ENCODE measurements around the gene RAB33B.
"Not testable (repeated sequence)": the region's sequence is repeated elsewhere in the genome, so short reads cannot be mapped to it uniquely, and the experiment has no call there.

Gene RAB33B

GRCh38 chr4:139465922-139466321, 12.0 kb downstream of the RAB33B start:
- DNase-seq, result no peak

DNA sequence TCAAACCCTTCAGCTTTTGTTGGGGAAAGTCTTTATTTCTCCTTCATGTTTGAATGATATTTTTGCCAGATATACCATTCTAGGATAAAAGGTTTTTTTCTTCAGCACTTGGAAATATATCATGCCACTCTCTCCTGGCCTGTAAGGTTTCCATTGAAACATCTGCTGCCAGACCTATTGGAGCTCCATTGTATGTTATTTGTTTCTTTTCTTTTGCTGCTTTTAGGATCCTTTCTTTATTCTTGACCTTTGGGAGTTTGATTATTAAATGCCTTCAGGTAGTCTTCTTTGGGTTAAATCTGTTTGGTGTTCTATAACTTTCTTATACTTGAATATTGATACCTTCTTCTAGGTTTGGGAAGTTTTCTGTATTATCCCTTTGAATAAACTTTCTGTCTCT, 14.8 kb downstream of the RAB33B start:
- DNase-seq, result not testable (repeated sequence)

DNA sequence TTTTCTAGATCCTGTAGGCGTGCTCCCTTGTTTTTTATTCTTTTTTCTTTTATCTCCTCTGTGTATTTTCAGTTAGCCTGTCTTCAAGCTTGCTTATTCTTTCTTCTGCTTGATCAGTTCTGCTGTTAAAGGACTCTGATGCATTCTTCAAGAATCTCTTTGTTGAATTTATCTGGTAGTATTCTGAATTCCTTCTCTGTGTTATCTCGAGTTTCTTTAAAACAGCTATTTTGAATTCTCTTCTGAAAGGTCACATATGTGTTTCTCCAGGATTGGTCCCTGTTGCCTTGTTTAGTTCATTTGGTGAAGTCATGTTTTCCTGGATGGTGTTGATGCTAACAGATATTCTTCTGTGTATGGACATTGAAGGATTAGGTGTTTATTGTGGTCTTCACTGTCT, 15.3 kb downstream of the RAB33B start:
- DNase-seq, result no peak

GRCh38 chr4:139469869-139470268, 15.9 kb downstream of the RAB33B start:
- no peak for DNase-seq

- DNase-seq, result no peak
Observed at GRCh38 chr4:139470295-139470694, 16.4 kb downstream of the RAB33B start.

- DNase-seq, result no peak
Observed at GRCh38 chr4:139470997-139471665, 17.2 kb downstream of the RAB33B start.

- no peak for DNase-seq
Observed at GRCh38 chr4:139472852-139473251, 18.9 kb downstream of the RAB33B start.

GRCh38 chr4:139476363-139476762, 22.4 kb downstream of the RAB33B start:
- DNase-seq, result no peak

DNA sequence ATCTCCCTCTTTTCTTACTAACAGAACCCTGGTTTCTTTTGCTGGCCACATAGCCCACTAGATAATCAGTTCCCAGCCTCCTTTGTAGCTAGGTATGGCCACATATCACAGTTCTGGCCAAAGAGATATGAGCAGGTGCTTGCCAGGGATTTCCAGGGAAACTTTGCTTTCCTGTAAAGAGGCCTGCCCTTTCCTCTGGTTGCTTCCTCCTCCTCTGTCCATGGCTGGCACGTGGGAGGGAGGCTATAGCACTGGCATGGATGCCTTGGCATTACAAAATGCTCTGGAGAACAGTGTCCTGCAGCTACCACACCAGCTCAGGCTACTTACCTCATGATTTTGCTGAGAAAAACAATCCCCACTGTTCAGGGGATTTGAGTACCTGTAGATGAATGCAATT, 27.5 kb downstream of the RAB33B start:
- no peak for DNase-seq

GRCh38 chr4:139483000-139483399, 29.1 kb downstream of the RAB33B start:
- DNase-seq, result no peak

GRCh38 chr4:139484783-139485311, 30.9 kb downstream of the RAB33B start:
- no peak for DNase-seq

GRCh38 chr4:139488442-139488841, 34.5 kb downstream of the RAB33B start:
- no peak for DNase-seq

GRCh38 chr4:139489638-139490037, 35.7 kb downstream of the RAB33B start:
- no peak for DNase-seq

DNA sequence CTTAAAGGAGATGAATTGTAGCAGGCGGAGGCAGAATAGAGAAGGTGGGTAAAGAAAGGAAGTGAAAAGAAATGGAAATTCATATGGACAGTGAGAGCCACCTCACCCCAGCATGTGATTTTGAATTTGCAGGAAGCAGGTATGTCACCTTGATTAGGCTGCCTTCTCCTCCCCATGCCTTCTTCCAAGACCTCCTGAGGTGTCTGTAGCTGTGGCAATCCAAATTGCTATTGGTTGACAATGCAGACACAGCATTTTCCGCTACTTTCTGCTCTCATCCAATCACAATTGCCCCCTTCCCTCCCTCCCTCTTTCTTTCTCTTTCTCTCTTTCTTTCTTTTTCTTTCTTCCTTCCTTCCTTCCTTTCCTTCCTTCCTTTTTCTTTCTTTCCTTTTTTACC, 38.5 kb downstream of the RAB33B start:
- DNase-seq, result no peak

DNA sequence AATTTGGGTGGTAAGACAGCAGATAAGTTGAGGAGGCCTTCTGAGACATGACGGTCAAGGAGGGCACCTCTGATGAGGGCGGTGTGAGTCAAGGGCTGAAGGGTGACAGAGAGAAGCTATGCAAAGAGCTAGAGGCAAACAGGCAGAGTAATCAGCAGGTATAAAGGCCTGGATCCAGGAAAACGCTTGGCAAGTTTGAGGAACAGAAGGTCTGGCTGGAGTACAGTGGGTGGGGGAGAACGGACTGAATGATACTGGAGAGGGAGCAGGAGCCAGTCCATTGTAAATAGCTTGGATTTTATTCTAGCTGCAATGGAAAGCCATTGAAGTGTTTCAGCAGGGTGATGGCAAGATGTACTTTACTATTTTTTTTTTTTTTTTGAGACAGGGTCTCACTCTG, 39.3 kb downstream of the RAB33B start:
- no peak for DNase-seq

DNA sequence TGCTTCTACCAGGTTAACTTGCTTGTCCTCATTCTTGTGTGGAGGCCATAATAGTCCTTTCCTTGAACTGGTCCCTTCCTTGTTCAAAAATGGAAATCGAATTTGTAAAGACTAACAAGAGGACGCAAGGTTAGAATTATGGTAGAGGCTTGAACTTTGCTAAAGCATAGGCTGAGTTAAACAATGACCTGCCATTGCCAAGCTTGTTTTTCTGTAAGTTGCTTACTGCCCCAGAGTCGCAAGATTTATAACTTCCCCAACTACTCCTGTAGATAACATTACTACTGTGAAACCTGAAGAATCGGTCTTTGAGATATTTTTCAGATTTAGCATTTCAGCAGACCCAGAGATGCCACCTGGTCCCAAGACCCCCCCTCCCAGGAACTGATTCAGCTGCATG, 45.3 kb downstream of the RAB33B start:
- DNase-seq, result no peak

DNA sequence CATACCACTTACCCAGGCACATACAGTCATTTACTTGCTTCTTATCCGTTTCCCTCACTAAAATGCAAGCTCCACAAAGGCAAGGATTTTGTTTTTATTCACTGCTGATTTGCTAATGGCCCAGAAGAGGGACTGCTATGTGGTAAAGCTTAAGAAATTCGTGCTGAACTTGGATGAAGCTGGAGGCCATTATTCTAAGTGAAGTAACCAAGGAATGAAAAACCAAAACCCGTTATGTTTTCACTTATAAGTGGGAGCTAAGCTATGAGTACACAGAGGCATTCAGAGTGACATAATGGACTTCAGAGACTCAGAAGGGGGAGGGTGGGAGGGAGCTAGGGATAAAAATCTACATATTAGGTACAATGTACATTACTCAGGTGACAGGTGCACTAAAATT, 47.2 kb downstream of the RAB33B start:
- DNase-seq, result no peak

DNA sequence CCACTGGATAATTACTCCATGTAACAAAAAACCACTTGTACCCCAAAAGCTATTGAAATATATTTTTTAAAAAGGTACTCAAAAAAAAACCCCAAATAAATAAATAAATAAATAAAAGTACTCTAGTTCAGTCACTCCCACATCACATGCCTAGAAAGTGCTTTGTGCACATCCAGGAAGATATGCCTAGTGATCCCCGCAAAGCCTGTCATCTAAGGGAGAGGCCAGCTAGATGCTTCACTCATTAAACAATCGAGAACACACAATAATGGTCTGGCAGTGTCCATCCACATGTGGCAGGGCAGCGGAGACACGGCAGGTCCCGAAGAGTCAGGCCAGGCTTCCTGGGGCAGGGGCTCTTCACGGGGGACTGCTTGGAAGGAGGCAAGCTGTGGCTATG, 47.6 kb downstream of the RAB33B start:
- DNase-seq, result no peak

- DNase-seq, result no peak
Observed at GRCh38 chr4:139501927-139502899, 48.3 kb downstream of the RAB33B start.

DNA sequence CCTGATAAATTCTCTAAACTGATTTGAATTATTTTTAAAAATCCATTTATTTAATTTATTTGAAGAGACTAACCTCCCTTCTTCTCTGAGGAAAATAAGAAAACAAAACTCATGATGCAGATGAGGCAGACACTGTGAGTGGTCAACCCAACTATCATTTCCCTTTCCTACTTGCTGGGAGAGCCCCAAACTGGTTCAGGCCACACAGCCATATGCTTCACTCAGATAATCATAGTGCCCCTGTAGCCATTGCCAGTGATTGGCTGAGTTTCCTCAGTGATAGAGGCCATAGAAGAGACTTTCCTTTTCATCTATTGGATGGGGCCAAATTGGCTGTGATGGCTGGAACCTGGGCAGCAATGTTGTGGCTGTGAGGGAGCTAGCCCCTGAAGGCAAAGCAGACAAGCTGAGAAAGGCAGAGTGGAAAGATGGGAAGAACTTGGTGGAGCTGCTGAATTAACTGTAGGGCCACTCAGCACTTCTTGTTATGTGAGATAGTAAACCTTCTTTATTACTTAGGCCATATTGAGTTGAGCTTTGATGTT, 49.8 kb downstream of the RAB33B start:
- DNase-seq, result no peak

DNA sequence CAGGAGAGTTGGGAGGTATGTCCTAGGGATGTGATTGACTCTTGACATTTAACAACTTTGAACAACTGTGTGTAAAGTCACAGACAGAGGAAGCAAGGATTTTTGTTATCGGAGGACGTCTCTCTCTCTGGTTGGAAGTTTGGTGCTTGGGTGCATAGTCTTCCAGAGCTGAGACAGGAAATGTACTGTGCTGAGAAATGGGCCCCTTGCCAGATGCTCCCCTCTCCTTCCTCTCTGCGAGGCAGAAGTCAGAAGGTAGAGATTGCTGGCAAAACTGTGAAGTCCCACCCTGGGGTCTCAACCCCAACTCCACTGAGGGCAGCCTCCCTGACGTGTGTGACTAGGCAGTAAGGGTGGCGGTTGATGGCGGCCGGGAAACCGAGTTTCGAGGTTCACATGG, 52.9 kb downstream of the RAB33B start:
- no peak for DNase-seq

DNA sequence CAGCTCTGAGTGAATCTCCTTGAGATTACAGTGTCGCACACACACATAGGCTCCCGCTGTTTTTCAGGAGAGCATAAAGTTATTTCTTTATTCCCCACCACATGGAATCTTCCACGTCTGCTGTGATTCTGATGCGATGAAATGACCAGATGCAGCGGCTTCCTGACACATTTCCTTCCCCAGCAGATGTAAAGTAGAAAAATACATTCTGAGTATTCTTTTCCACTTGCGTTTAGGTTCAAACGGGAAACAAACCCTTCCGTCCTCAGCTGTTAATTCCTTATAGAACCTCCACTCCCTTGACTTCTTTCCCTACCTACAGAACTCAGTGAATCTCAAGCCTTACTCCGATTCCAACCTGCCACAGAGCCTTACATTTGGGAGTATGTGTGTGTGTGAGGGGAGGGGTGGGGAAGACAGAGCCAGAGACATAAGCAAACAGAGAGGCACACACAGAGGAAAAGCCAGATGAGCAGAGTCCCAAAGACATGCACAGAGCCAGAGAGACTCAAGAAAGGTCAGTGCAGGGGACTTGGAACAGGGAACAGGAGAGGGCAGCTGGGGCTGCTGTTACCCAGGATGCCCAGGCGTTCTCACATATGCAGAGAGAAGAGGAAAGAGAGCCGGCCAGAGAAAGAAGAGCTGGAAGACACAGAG, 54.8 kb downstream of the RAB33B start:
- DNase-seq, result no peak

DNA sequence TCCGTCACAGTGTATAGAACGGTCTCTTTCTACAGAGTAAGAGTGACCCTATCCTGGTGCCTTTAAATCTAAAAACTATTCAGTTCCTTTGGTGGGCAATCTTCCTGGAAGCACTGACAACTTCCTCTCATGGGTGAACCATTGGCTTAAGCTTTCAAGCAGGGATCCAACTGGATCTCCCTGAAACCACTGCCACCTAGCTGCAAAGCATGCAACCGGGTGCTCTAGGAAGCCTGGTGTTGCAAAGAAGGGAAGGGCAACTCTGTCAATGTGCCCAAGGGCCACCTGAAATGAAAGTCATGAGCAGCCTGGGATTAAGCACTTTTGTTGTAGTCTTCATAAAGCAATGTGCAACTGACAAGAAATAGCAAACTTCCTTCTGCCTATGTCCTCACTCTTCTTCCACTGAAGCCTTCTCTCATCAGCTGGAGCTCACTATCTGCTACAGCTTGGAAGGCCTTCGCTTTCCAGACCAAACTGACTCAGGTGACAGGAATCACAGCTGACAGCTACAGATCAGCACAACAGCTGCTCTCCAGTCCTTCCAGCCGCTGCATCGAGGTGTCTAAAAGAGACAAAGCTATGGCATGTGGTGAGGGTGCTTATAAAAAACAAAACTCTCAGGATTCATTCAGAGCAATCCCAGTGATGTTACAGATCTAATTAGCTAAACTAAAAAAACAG, 55.9 kb downstream of the RAB33B start:
- no peak for DNase-seq

All from SHP77 treated with DMSO at 0.1 percent for 48 hours (cell line).